Nephron progenitor cell (in vitro differentiated cells): ENCODE data around the gene GABRP.

Experiments
- DNase-seq: peaks from one replicate; pipeline ENCODE4 v3.0.0; 2021
- H3K27ac Mint-ChIP-seq: 2 replicates; pipeline ENCODE4 v1.8.0; 2021; ENCODE audit warnings: mild to moderate bottlenecking, moderate library complexity, mixed read lengths
- H3K27me3 Mint-ChIP-seq: 2 replicates; pipeline ENCODE4 v1.8.0; 2021; ENCODE audit warnings: mild to moderate bottlenecking, low read depth, mixed read lengths; ENCODE audit not compliant: poor library complexity
- H3K36me3 Mint-ChIP-seq: 2 replicates; pipeline ENCODE4 v1.8.0; 2021; ENCODE audit warnings: low read depth, mixed read lengths
- H3K4me1 Mint-ChIP-seq: 2 replicates; pipeline ENCODE4 v1.8.0; 2021; ENCODE audit warnings: mixed read lengths
- H3K4me3 Mint-ChIP-seq: 2 replicates; pipeline ENCODE4 v1.8.0; 2021; ENCODE audit warnings: mild to moderate bottlenecking, moderate library complexity, mixed read lengths
- H3K9me3 Mint-ChIP-seq: 2 replicates; pipeline ENCODE4 v1.8.0; 2021; ENCODE audit warnings: mild to moderate bottlenecking, moderate library complexity, mixed read lengths
- CTCF ChIP-seq: fragments of 200-600 bp; sonication (generic); IDR thresholded peaks from 2 replicates; pipeline ENCODE4 v1.5.0; 2021; ENCODE audit warnings: antibody characterized with exemption

The GABRP gene

GRCh38 chr5:170746961-170747340 lies 36.6 kb upstream of the GABRP start:
- DNase-seq: no peak
- Mint-ChIP-seq H3K4me3 (no peak overlapping the region), H3K36me3 (no peaks in the 10 kb centered on the region), H3K27ac (no peak overlapping the region), H3K4me1 (peaks cover 23% of the 10 kb centered on the region), H3K9me3 (no peaks in the 10 kb centered on the region), H3K27me3 (peaks cover 29% of the 10 kb centered on the region)
- no peak for TF ChIP-seq CTCF

GRCh38 chr5:170747357-170747756 lies 36.2 kb upstream of the GABRP start:
- no peaks in the 10 kb centered on the region for H3K9me3 Mint-ChIP-seq
- no peaks in the 10 kb centered on the region for H3K36me3 Mint-ChIP-seq
- H3K27ac Mint-ChIP-seq: no peak overlapping the region
- H3K4me1 Mint-ChIP-seq: peaks cover 23% of the 10 kb centered on the region
- no peak overlapping the region for H3K4me3 Mint-ChIP-seq
- no peak for DNase-seq
- TF ChIP-seq CTCF: no peak
- H3K27me3 Mint-ChIP-seq: peaks cover 25% of the 10 kb centered on the region

GRCh38 chr5:170747851-170748250 lies 35.7 kb upstream of the GABRP start:
- peak; percentile 57 for TF ChIP-seq CTCF
- Mint-ChIP-seq H3K9me3 (no peaks in the 10 kb centered on the region), H3K27me3 (peaks cover 23% of the 10 kb centered on the region), H3K36me3 (no peaks in the 10 kb centered on the region), H3K27ac (no peak overlapping the region), H3K4me3 (no peak overlapping the region), H3K4me1 (peaks cover 23% of the 10 kb centered on the region)
- peak; percentile 55 for DNase-seq

- DNase-seq: no peak
- Mint-ChIP-seq H3K9me3 (no peaks in the 10 kb centered on the region), H3K27ac (no peak overlapping the region), H3K4me1 (peaks cover 23% of the 10 kb centered on the region), H3K27me3 (peaks cover 14% of the 10 kb centered on the region), H3K36me3 (no peaks in the 10 kb centered on the region), H3K4me3 (no peak overlapping the region)
- TF ChIP-seq CTCF: no peak
Observed at GRCh38 chr5:170748951-170749471, 34.5 kb upstream of the GABRP start.

GRCh38 chr5:170749911-170750431 lies 33.6 kb upstream of the GABRP start:
- Mint-ChIP-seq H3K4me3 (no peak overlapping the region), H3K27me3 (peaks cover 9% of the 10 kb centered on the region), H3K4me1 (peaks cover 23% of the 10 kb centered on the region), H3K36me3 (no peaks in the 10 kb centered on the region), H3K27ac (no peak overlapping the region), H3K9me3 (no peaks in the 10 kb centered on the region)
- TF ChIP-seq CTCF: no peak
- DNase-seq: no peak

GRCh38 chr5:170750791-170751190 lies 32.7 kb upstream of the GABRP start:
- no peak for DNase-seq
- TF ChIP-seq CTCF: no peak
- peaks cover 20% of the 10 kb centered on the region for H3K4me1 Mint-ChIP-seq
- no peaks in the 10 kb centered on the region for H3K9me3 Mint-ChIP-seq
- H3K36me3 Mint-ChIP-seq: no peaks in the 10 kb centered on the region
- peak overlapping the region; percentile 30 for H3K27ac Mint-ChIP-seq
- H3K4me3 Mint-ChIP-seq: no peak overlapping the region
- H3K27me3 Mint-ChIP-seq: peaks cover 8% of the 10 kb centered on the region
